Tibial nerve (tissue), 4 donors: ENCODE results near the gene RIN3.

ENCODE experiments used
- CTCF ChIP-seq, 5 experiments: fragments of 200-600 bp in 3 of 5; fragments of 450-650 bp in 2 of 5; sonication (generic) in 3 of 5; IDR thresholded peaks; one replicate each; pipeline ENCODE4 v1.5.1; 2016 to 2019; ENCODE audit warnings: antibody characterized with exemption in 5 of 5, mild to moderate bottlenecking in 3 of 5, moderate library complexity in 2 of 5
- EP300 ChIP-seq, 2 donors: sonication (generic); formaldehyde crosslinking; IDR thresholded peaks; one replicate each; pipeline ENCODE4 v1.6.1; 2017; ENCODE audit warnings: antibody characterized with exemption in 2 of 2, mild to moderate bottlenecking in 1 of 2
- POLR2A ChIP-seq, 2 donors: fragments of 450-650 bp; IDR thresholded peaks; one replicate each; pipeline ENCODE4 v1.6.1; 2017; ENCODE audit warnings: antibody characterized with exemption in 2 of 2, mild to moderate bottlenecking in 2 of 2, moderate library complexity in 2 of 2

- TF ChIP-seq EP300 (IDR thresholded peaks at IDR 0.05) (no peak), CTCF (IDR thresholded peaks at IDR 0.05) (no peak), POLR2A (IDR thresholded peaks at IDR 0.05) (no peak)
Measured at GRCh38 chr14:92696366-92696765, 182.8 kb downstream of the RIN3 start.
